Keratinocyte (primary cell): Measurements from ENCODE around the gene USP27X.

Experiments
- EZH2 ChIP-seq: IDR thresholded peaks from one replicate; pipeline ENCODE4 v1.6.1; 2012; ENCODE audit warnings: inconsistent platforms, mild to moderate bottlenecking, low read length, moderate library complexity
- TF ChIP-seq, protein P1 (sequence below), 3 experiments: IDR thresholded peaks in 1 of 3; conservative IDR thresholded peaks in 1 of 3; optimal IDR thresholded peaks in 1 of 3; 2 replicates in 2 of 3; 3 replicates in 1 of 3; pipeline versions ENCODE3 to v1.5.1; 2011; ENCODE audit warnings: low read length in 3 of 3, mild to moderate bottlenecking in 3 of 3, moderate library complexity in 2 of 3, control low read depth in 1 of 3, inconsistent platforms in 1 of 3; ENCODE audit not compliant: insufficient read depth in 2 of 3; ENCODE audit errors: extremely low read depth in 1 of 3

DNA sequence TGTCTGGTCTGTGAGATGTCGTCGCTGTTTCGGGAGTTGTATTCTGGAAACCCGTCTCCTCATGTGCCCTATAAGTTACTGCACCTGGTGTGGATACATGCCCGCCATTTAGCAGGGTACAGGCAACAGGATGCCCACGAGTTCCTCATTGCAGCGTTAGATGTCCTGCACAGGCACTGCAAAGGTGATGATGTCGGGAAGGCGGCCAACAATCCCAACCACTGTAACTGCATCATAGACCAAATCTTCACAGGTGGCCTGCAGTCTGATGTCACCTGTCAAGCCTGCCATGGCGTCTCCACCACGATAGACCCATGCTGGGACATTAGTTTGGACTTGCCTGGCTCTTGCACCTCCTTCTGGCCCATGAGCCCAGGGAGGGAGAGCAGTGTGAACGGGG lies 1.4 kb downstream of the USP27X start:
- TF ChIP-seq, protein P1, sequence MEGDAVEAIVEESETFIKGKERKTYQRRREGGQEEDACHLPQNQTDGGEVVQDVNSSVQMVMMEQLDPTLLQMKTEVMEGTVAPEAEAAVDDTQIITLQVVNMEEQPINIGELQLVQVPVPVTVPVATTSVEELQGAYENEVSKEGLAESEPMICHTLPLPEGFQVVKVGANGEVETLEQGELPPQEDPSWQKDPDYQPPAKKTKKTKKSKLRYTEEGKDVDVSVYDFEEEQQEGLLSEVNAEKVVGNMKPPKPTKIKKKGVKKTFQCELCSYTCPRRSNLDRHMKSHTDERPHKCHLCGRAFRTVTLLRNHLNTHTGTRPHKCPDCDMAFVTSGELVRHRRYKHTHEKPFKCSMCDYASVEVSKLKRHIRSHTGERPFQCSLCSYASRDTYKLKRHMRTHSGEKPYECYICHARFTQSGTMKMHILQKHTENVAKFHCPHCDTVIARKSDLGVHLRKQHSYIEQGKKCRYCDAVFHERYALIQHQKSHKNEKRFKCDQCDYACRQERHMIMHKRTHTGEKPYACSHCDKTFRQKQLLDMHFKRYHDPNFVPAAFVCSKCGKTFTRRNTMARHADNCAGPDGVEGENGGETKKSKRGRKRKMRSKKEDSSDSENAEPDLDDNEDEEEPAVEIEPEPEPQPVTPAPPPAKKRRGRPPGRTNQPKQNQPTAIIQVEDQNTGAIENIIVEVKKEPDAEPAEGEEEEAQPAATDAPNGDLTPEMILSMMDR (optimal IDR thresholded peaks at IDR 0.05 in 1 of 3, IDR thresholded peaks at IDR 0.05 in 1 of 3, conservative IDR thresholded peaks at IDR 0.05 in 1 of 3; ENCODE audit: extremely low read depth in 1 of 3, insufficient read depth in 2 of 3, low read length in 3 of 3), result no peak
- no peak for TF ChIP-seq EZH2
